GM18909 (cell line): ENCODE results near the gene DST.

Experiments used
- ATAC-seq: cut with Tn5 transposase; IDR thresholded peaks from one replicate; pipeline ENCODE4 v1.9.1; 2021; ENCODE audit warnings: mild to moderate bottlenecking; ENCODE audit not compliant: unreplicated experiment, poor library complexity

DST gene

GRCh38 chr6:56642366-56643261 lies at the start of gene DST:
Gene DST, minus strand, starts transcription at chr6:56642889.
- ATAC-seq = no peak

GRCh38 chr6:56691814-56692213 lies 49.1 kb upstream of the DST start:
- no peak for ATAC-seq

- ATAC-seq = no peak
Measured at GRCh38 chr6:56691286-56691595, 48.6 kb upstream of the DST start.

- no peak for ATAC-seq
Measured at GRCh38 chr6:56690519-56691285, 48.0 kb upstream of the DST start.

GRCh38 chr6:56689663-56690062 lies 47.0 kb upstream of the DST start:
- ATAC-seq = no peak

- ATAC-seq = peak; percentile 80
Measured at GRCh38 chr6:56689114-56689513, 46.4 kb upstream of the DST start.

- ATAC-seq = no peak
Measured at GRCh38 chr6:56688521-56688920, 45.8 kb upstream of the DST start.

GRCh38 chr6:56687551-56687950 lies 44.9 kb upstream of the DST start:
- ATAC-seq = no peak

- ATAC-seq = no peak
Measured at GRCh38 chr6:56686429-56686828, 43.7 kb upstream of the DST start.

- no peak for ATAC-seq
Measured at GRCh38 chr6:56685994-56686393, 43.3 kb upstream of the DST start.

GRCh38 chr6:56685102-56685733 lies 42.5 kb upstream of the DST start:
- no peak for ATAC-seq

- ATAC-seq = no peak
Measured at GRCh38 chr6:56684342-56685101, 41.8 kb upstream of the DST start.

GRCh38 chr6:56683882-56684281 lies 41.2 kb upstream of the DST start:
- ATAC-seq = no peak

GRCh38 chr6:56682635-56683034 lies 39.9 kb upstream of the DST start:
- ATAC-seq = no peak

GRCh38 chr6:56677559-56677958 lies 34.9 kb upstream of the DST start:
- no peak for ATAC-seq

- no peak for ATAC-seq
Measured at GRCh38 chr6:56671651-56672461, 29.2 kb upstream of the DST start.

GRCh38 chr6:56671160-56671559 lies 28.5 kb upstream of the DST start:
- ATAC-seq = no peak

- ATAC-seq = no peak
Measured at GRCh38 chr6:56669041-56669440, 26.4 kb upstream of the DST start.

GRCh38 chr6:56668158-56668557 lies 25.5 kb upstream of the DST start:
- ATAC-seq = no peak

- no peak for ATAC-seq
Measured at GRCh38 chr6:56667336-56667735, 24.6 kb upstream of the DST start.
